MM.1S (cell line): ENCODE data around the gene BICRAL.

Experiments used
- DNase-seq: peaks from one replicate; pipeline ENCODE4 v3.0.0-alpha.2; 2015
- H2AFZ ChIP-seq: fragments of 300-600 bp; sonication (generic); 2 replicates; pipeline ENCODE4 v1.6.0; 2016; ENCODE audit warnings: antibody characterized with exemption, low read length
- H3F3A ChIP-seq: fragments of 300-600 bp; sonication (generic); 2 replicates; pipeline ENCODE4 v1.6.1; 2016; ENCODE audit warnings: mild to moderate bottlenecking, antibody characterized with exemption, low read length, moderate library complexity, mixed read lengths; ENCODE audit not compliant: insufficient read depth
- H3K27ac ChIP-seq: fragments of 300-600 bp; sonication (generic); 2 replicates; pipeline ENCODE4 v1.5.1; 2016; ENCODE audit warnings: mild to moderate bottlenecking, low read length
- H3K27me3 ChIP-seq: fragments of 300-600 bp; sonication (generic); replicated peaks from 2 replicates; pipeline ENCODE4 v1.6.0; 2016; ENCODE audit warnings: low read length; ENCODE audit not compliant: insufficient read depth
- H3K36me3 ChIP-seq: fragments of 300-600 bp; sonication (generic); replicated peaks from 2 replicates; pipeline ENCODE4 v1.6.1; 2016; ENCODE audit warnings: mild to moderate bottlenecking, low read length, mixed read lengths; ENCODE audit not compliant: insufficient read depth
- H3K4me1 ChIP-seq: fragments of 300-600 bp; sonication (generic); 2 replicates; pipeline ENCODE4 v1.6.1; 2016; ENCODE audit warnings: low read length, mixed read lengths
- H3K4me2 ChIP-seq: fragments of 300-600 bp; sonication (generic); 2 replicates; pipeline ENCODE4 v1.6.0; 2016; ENCODE audit warnings: low read depth, low read length
- H3K4me3 ChIP-seq: fragments of 300-600 bp; sonication (generic); 2 replicates; pipeline ENCODE4 v1.5.1; 2016; ENCODE audit warnings: low read length, mixed read lengths
- H3K79me2 ChIP-seq: fragments of 300-600 bp; sonication (generic); 2 replicates; pipeline ENCODE4 v1.6.1; 2016; ENCODE audit warnings: mixed run types, low read length, mixed read lengths
- H3K9ac ChIP-seq: fragments of 300-600 bp; sonication (generic); 2 replicates; pipeline ENCODE4 v1.6.1; 2016; ENCODE audit warnings: low read length, mixed read lengths
- H3K9me2 ChIP-seq: fragments of 300-600 bp; sonication (generic); replicated peaks from 2 replicates; pipeline ENCODE4 v1.6.1; 2016; ENCODE audit warnings: mild to moderate bottlenecking, low read length, mixed read lengths; ENCODE audit not compliant: insufficient read depth
- H3K9me3 ChIP-seq: fragments of 300-600 bp; sonication (generic); replicated peaks from 2 replicates; pipeline ENCODE4 v1.6.1; 2016; ENCODE audit warnings: mild to moderate bottlenecking, low read length, mixed read lengths; ENCODE audit not compliant: insufficient read depth
- H4K20me1 ChIP-seq: fragments of 300-600 bp; sonication (generic); 2 replicates; pipeline ENCODE4 v1.6.1; 2016; ENCODE audit warnings: mild to moderate bottlenecking, low read length, moderate library complexity, mixed read lengths; ENCODE audit not compliant: insufficient read depth
- EZH2 ChIP-seq: fragments of 300-600 bp; sonication (generic); optimal IDR thresholded peaks from 2 replicates; pipeline ENCODE3; 2017; ENCODE audit warnings: low read depth, mild to moderate bottlenecking, antibody characterized with exemption, low read length, mixed read lengths
- EZH2phosphoT487 ChIP-seq: fragments of 300-600 bp; sonication (generic); IDR thresholded peaks from 2 replicates; pipeline ENCODE4 v1.6.1; 2018; ENCODE audit warnings: antibody characterized with exemption, low read length
- TF ChIP-seq, protein P1 (sequence below): fragments of 300-600 bp; sonication (generic); IDR thresholded peaks from 2 replicates; pipeline ENCODE4 v1.5.1; 2016; ENCODE audit warnings: antibody characterized with exemption, low read length, mixed read lengths

The BICRAL gene

DNA sequence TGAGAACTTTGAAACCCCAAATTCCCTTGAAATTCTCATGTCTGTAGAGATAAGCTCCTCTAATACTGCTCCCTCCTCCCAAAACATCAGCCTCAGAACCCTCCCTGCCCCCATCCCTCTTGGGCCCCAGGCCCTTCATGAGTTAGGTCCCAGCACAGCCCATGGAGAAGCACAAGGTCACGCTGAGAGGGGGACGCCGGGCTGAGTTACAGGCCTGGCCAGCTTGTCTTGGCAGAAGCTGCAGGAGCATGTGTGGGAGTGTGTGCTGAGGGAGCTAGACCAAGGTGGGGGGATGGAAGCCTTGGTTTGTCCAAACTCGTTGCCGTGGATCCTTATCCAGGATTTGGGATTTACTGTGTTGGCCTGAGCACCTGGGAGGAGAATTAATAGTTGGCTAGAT, 125.5 kb downstream of the BICRAL start:
- TF ChIP-seq, protein P1, sequence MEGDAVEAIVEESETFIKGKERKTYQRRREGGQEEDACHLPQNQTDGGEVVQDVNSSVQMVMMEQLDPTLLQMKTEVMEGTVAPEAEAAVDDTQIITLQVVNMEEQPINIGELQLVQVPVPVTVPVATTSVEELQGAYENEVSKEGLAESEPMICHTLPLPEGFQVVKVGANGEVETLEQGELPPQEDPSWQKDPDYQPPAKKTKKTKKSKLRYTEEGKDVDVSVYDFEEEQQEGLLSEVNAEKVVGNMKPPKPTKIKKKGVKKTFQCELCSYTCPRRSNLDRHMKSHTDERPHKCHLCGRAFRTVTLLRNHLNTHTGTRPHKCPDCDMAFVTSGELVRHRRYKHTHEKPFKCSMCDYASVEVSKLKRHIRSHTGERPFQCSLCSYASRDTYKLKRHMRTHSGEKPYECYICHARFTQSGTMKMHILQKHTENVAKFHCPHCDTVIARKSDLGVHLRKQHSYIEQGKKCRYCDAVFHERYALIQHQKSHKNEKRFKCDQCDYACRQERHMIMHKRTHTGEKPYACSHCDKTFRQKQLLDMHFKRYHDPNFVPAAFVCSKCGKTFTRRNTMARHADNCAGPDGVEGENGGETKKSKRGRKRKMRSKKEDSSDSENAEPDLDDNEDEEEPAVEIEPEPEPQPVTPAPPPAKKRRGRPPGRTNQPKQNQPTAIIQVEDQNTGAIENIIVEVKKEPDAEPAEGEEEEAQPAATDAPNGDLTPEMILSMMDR = no peak
- TF ChIP-seq EZH2phosphoT487 = no peak
- no peak for TF ChIP-seq EZH2
- Histone ChIP-seq H3F3A (no peaks in the 10 kb centered on the region), H3K4me2 (no peak overlapping the region), H3K9me3 (no peaks in the 10 kb centered on the region), H3K4me3 (no peak overlapping the region), H3K27ac (no peak overlapping the region), H2AFZ (no peak overlapping the region), H3K36me3 (no peaks in the 10 kb centered on the region), H3K9ac (no peak overlapping the region), H3K79me2 (no peaks in the 10 kb centered on the region), H3K4me1 (no peaks in the 10 kb centered on the region), H4K20me1 (no peaks in the 10 kb centered on the region), H3K9me2 (no peaks in the 10 kb centered on the region), H3K27me3 (no peaks in the 10 kb centered on the region)
- DNase-seq = no peak

DNA sequence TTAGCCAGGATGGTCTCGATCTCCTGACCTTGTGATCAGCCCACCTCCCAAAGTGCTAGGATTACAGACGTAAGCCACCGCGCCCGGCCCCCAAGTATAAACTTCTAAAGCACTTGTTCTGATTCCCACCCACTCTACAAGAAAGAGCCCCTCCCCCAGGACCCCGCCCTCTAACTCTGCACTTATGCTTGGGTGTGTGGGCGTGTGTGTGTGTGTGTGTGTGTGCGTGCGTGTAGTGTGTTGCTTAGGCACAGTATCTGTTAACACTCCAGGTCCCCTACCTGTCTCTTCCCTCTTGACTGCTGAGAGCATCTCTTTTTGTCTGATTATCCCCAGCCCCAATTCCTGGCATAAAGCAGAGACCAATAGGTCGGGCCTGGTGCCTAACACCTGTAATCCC, 128.0 kb downstream of the BICRAL start:
- Histone ChIP-seq H4K20me1 (no peaks in the 10 kb centered on the region), H3K9ac (no peak overlapping the region), H3F3A (no peaks in the 10 kb centered on the region), H2AFZ (no peak overlapping the region), H3K9me2 (no peaks in the 10 kb centered on the region), H3K4me1 (no peaks in the 10 kb centered on the region), H3K36me3 (no peaks in the 10 kb centered on the region), H3K27me3 (no peaks in the 10 kb centered on the region), H3K4me2 (no peak overlapping the region), H3K9me3 (no peaks in the 10 kb centered on the region), H3K4me3 (no peak overlapping the region), H3K79me2 (no peaks in the 10 kb centered on the region), H3K27ac (no peak overlapping the region)
- no peak for TF ChIP-seq EZH2
- TF ChIP-seq, protein P1 = no peak
- TF ChIP-seq EZH2phosphoT487 = no peak
- DNase-seq = no peak

DNA sequence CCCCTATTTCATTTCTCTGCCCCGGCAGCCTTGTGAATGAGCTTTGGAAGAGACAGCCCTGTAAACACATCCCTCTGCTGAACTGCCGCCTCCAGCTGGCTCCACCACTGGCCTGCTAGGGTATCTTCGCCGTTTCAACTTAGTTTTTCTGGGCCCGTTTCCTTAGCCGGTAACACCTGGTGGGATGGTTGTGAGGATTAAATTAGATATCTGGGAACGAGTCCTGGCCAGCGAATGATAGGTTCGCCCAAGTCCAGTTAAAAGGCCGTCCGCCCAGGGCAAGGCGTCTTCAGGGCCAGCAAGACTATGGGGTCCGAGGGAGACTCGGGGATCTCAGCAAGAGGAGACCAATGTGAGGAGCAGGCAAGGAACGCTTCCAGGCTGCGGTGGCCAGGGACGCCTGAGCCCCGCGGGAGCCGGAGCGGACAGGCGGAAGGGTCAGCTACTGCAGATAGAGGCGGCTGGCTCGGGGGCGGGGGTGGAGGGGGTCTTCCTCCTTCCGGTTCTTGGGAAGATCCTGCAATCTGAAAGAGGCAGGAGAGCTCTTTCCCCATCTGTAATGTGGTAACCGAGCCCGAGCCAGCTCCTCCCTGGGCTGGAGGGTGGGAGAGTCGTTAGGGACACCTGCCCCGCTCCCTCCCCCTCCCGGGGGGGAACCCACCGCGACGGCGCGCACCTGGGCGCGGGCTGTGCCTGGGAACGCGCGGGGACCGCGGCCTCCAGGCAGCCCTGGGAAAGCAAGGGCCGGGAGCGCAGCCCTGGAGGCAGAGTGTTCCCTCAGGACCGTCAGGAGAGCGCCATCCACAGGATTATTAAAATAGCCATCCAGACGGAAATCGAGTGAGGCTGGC, 129.5 kb downstream of the BICRAL start:
- no peaks in the 10 kb centered on the region for H3K4me1 ChIP-seq
- H3K4me3 ChIP-seq = no peak overlapping the region
- H3F3A ChIP-seq = no peaks in the 10 kb centered on the region
- H3K27me3 ChIP-seq = no peaks in the 10 kb centered on the region
- H2AFZ ChIP-seq = no peak overlapping the region
- H3K9ac ChIP-seq = no peak overlapping the region
- no peak overlapping the region for H3K27ac ChIP-seq
- no peaks in the 10 kb centered on the region for H3K79me2 ChIP-seq
- no peaks in the 10 kb centered on the region for H3K36me3 ChIP-seq
- no peak overlapping the region for H3K4me2 ChIP-seq
- no peaks in the 10 kb centered on the region for H4K20me1 ChIP-seq
- H3K9me2 ChIP-seq = no peaks in the 10 kb centered on the region
- TF ChIP-seq, protein P1 = no peak
- no peak for TF ChIP-seq EZH2
- no peak for TF ChIP-seq EZH2phosphoT487
- no peak for DNase-seq
- no peaks in the 10 kb centered on the region for H3K9me3 ChIP-seq
